Progenitor cell of endocrine pancreas (in vitro differentiated cells): ENCODE measurements around the gene NDRG4. TPM values are rescaled to one million over a fixed set of nuclear protein-coding genes. Genes with fewer than 3 reads are reported as not detected.
"Not testable (repeated sequence)": the region's sequence is repeated elsewhere in the genome, so short reads cannot be mapped to it uniquely, and the experiment has no call there.

Experiments
- DNase-seq: peaks from one replicate; pipeline ENCODE4 v3.0.0; 2021; ENCODE audit warnings: low spot score; ENCODE audit not compliant: unreplicated experiment
- H3K27ac Mint-ChIP-seq: 2 replicates; pipeline ENCODE4 v1.8.0; 2021; ENCODE audit warnings: mild to moderate bottlenecking, moderate library complexity, mixed read lengths
- H3K27me3 Mint-ChIP-seq: 2 replicates; pipeline ENCODE4 v1.8.0; 2021; ENCODE audit warnings: mixed read lengths
- H3K36me3 Mint-ChIP-seq: 2 replicates; pipeline ENCODE4 v1.8.0; 2022; ENCODE audit warnings: mixed read lengths; ENCODE audit not compliant: insufficient read depth
- H3K4me1 Mint-ChIP-seq: 2 replicates; pipeline ENCODE4 v1.8.0; 2021; ENCODE audit warnings: low read depth, mixed read lengths
- H3K4me3 Mint-ChIP-seq: 2 replicates; pipeline ENCODE4 v1.8.0; 2021; ENCODE audit warnings: low read depth, mild to moderate bottlenecking, moderate library complexity, mixed read lengths
- H3K9me3 Mint-ChIP-seq: 2 replicates; pipeline ENCODE4 v1.8.0; 2021; ENCODE audit warnings: low read depth, mixed read lengths
- total RNA-seq: library from RNA; stranded (reverse); gene quantifications from 2 replicates; pipeline ENCODE4 v1.2.1, GENCODE V29; 2021
- TF ChIP-seq, protein P1 (sequence below): fragments of 200-600 bp; sonication (generic); IDR thresholded peaks from one replicate; pipeline ENCODE4 v1.5.0; 2021; ENCODE audit warnings: antibody characterized with exemption, mild to moderate bottlenecking; ENCODE audit not compliant: unreplicated experiment

Gene NDRG4
- total RNA-seq, 1 donor from 2014 or later: 25.7 TPM

DNA sequence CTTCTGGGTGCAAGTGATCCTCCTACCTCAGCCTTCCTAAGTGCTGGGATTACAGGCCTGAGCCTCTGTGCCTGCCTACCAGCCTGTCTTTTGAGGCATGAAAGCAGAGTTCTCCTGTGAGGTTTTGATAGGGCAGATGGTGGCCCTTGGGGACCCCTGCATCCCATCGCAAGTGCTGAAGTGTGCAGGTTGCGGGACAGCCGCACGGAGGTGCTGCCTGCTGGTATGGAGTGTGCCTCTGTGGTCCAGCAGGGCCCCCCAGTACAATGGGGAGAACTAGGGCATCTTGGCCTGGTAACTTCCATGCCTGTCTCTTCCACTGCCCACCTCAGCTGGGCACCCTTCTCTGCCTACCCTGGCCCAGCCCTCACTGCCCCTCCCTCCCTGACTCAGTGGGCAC, 9.9 kb upstream of the NDRG4 start:
- Mint-ChIP-seq H3K9me3 (no peaks in the 10 kb centered on the region), H3K4me1 (peaks cover 1% of the 10 kb centered on the region), H3K27ac (no peak overlapping the region), H3K27me3 (no peaks in the 10 kb centered on the region), H3K36me3 (no peaks in the 10 kb centered on the region), H3K4me3 (no peak overlapping the region)
- TF ChIP-seq, protein P1, sequence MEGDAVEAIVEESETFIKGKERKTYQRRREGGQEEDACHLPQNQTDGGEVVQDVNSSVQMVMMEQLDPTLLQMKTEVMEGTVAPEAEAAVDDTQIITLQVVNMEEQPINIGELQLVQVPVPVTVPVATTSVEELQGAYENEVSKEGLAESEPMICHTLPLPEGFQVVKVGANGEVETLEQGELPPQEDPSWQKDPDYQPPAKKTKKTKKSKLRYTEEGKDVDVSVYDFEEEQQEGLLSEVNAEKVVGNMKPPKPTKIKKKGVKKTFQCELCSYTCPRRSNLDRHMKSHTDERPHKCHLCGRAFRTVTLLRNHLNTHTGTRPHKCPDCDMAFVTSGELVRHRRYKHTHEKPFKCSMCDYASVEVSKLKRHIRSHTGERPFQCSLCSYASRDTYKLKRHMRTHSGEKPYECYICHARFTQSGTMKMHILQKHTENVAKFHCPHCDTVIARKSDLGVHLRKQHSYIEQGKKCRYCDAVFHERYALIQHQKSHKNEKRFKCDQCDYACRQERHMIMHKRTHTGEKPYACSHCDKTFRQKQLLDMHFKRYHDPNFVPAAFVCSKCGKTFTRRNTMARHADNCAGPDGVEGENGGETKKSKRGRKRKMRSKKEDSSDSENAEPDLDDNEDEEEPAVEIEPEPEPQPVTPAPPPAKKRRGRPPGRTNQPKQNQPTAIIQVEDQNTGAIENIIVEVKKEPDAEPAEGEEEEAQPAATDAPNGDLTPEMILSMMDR: no peak
- no peak for DNase-seq

DNA sequence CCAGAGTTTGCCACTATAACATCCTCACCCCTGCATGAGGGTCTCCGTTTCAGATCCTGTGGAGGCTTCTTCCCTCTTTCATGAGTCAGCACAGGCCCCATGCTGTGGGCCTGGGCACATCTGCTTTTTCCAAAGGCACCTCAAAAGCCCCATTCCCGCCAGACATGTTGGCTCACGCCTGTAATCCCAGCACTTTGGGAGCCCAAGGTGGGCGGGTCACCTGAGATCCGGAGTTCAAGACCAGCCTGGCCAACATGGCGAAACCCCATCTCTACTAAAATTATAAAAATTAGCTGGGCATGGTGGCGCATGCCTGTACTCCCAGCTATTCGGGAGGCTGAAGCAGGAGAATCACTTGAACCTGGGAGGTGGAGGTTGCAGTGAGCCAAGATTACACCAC, 9.4 kb upstream of the NDRG4 start:
- H3K27me3 Mint-ChIP-seq, H3K36me3 Mint-ChIP-seq, H3K4me1 Mint-ChIP-seq, DNase-seq, H3K9me3 Mint-ChIP-seq, H3K4me3 Mint-ChIP-seq, H3K27ac Mint-ChIP-seq: not testable (repeated sequence)

- Mint-ChIP-seq H3K4me1 (peaks cover 1% of the 10 kb centered on the region), H3K36me3 (no peaks in the 10 kb centered on the region)
- TF ChIP-seq, protein P1: no peak
These were observed 7.9 kb upstream of the NDRG4 start for GRCh38 chr16:58492066-58492465.

GRCh38 chr16:58492735-58493134, 7.2 kb upstream of the NDRG4 start:
- Mint-ChIP-seq H3K4me3 (no peak overlapping the region), H3K4me1 (peaks cover 1% of the 10 kb centered on the region), H3K27ac (no peak overlapping the region), H3K36me3 (no peaks in the 10 kb centered on the region), H3K27me3 (no peaks in the 10 kb centered on the region), H3K9me3 (no peaks in the 10 kb centered on the region)
- no peak for DNase-seq
- TF ChIP-seq, protein P1: no peak

More at GRCh38 chr16:58492066-58492465, 7.9 kb upstream of the NDRG4 start:
- no peaks in the 10 kb centered on the region for H3K27me3 Mint-ChIP-seq
- DNase-seq: no peak
- no peak overlapping the region for H3K4me3 Mint-ChIP-seq
- H3K9me3 Mint-ChIP-seq: no peaks in the 10 kb centered on the region
- H3K27ac Mint-ChIP-seq: no peak overlapping the region

GRCh38 chr16:58493756-58494431, 6.0 kb upstream of the NDRG4 start:
- DNase-seq: no peak
- Mint-ChIP-seq H3K27me3 (no peaks in the 10 kb centered on the region), H3K4me1 (peaks cover 1% of the 10 kb centered on the region), H3K9me3 (no peaks in the 10 kb centered on the region), H3K36me3 (no peaks in the 10 kb centered on the region), H3K27ac (no peak overlapping the region), H3K4me3 (no peak overlapping the region)
- TF ChIP-seq, protein P1: no peak

DNA sequence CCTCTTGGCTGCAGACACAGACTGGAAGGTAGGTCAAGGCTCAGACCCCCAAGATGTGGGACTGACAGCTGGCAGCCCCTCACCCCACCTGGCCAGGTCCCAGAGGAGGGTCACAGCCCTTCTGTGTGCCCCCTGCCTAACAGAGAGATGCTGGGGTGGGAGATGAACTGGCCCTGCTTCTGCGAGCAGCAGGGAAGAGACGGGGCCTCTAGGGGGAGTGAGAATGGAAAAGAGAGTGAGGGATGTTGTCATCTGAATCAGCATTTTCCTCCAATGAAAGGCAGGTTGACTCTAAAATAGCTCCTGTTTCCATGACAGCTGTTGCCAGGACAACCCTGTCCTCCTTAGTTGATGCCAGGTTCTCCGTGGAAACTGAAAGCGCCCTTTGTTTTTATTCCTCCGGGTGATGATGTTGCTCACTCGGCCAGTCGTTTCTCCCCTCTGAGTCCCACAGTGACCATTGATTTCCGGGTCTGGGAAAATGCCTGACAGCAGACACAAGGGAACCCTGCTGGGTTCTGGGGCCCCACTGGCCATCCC, 4.9 kb upstream of the NDRG4 start:
- no peaks in the 10 kb centered on the region for H3K27me3 Mint-ChIP-seq
- no peak for DNase-seq
- H3K36me3 Mint-ChIP-seq: no peaks in the 10 kb centered on the region
- H3K4me1 Mint-ChIP-seq: peaks cover 3% of the 10 kb centered on the region
- TF ChIP-seq, protein P1: peak; percentile 46
- no peak overlapping the region for H3K27ac Mint-ChIP-seq
- no peaks in the 10 kb centered on the region for H3K9me3 Mint-ChIP-seq
- H3K4me3 Mint-ChIP-seq: no peak overlapping the region
